GM18517 (cell line): ENCODE results near the gene CD247.

Source experiments
- ATAC-seq: cut with Tn5 transposase; IDR thresholded peaks from one replicate; pipeline ENCODE4 v1.9.1; 2021; ENCODE audit warnings: mild to moderate bottlenecking, moderate library complexity; ENCODE audit not compliant: unreplicated experiment

The CD247 gene

GRCh38 chr1:167440776-167441175 is 77.6 kb downstream of the CD247 start:
- no peak for ATAC-seq

DNA sequence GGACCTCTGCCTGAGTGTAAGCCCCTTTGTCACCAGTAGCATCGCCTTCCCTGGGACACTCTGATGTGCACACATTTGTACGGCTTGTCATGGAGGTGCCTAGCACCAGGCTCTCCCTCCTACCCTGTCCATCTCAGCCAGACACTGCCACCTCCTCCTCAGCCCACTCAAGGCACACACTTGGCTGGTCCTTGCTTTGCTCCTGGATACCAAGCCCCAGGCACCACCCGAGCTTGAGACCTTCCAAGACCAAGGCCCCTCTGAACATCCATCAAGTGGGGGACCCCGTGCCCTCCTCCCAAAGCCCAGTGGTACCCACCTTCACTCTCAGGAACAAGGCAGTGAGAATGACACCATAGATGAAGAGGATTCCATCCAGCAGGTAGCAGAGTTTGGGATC is 78.0 kb downstream of the CD247 start:
- no peak for ATAC-seq

DNA sequence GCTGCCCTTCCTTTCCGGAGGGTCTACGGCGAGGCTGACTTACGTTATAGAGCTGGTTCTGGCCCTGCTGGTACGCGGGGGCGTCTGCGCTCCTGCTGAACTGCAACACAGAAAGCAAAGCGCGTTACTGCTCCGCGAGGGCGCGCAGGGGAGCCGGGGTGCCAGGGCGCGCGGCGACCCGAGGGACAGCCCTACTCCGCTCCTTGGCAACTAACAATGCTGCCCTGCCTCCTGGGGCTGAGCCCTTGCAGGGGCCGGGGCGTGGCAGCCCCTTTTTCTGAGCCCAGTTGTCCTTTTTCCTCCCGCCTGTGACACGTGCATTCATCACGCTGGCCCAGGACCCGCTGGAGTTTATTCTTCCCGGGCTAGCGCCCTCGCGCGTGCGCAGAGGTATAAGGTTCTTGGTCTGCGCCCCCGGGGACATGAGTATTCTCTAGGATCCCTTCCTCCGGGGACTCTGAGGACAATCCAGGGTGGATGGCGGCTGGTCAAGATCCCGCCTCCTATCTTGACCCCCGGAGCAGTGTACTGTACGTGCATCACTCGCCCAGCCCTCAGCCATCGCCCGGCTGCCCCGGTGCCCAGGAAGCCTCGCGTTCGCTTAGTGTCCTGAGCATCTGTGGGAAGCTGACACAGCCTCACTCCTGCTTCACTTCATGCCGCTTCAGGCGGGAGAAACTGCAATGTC is 78.9 kb downstream of the CD247 start:
- no peak for ATAC-seq

GRCh38 chr1:167438171-167439138 is 79.9 kb downstream of the CD247 start:
- ATAC-seq = no peak

- no peak for ATAC-seq
These were observed 82.8 kb downstream of the CD247 start for GRCh38 chr1:167435484-167435883.

DNA sequence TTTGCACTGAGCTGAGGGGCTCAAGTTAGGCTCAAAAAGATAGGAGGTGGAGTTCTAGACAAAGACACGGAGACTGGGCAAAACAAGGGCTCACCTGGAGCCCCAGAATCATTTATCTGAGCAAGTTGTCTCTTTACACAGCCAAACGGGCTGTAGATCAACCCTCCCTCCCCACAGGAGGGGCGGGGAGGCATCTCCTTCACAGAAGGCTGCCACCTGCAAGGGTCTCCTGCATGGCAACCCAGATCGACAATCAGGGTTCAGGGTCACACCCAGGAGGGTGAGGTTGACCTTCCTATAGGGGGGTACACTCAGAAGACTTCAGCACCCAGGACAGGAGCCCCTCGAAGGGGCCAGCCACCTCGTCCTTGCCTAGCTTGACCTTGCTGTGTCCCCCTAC is 84.0 kb downstream of the CD247 start:
- ATAC-seq = no peak

DNA sequence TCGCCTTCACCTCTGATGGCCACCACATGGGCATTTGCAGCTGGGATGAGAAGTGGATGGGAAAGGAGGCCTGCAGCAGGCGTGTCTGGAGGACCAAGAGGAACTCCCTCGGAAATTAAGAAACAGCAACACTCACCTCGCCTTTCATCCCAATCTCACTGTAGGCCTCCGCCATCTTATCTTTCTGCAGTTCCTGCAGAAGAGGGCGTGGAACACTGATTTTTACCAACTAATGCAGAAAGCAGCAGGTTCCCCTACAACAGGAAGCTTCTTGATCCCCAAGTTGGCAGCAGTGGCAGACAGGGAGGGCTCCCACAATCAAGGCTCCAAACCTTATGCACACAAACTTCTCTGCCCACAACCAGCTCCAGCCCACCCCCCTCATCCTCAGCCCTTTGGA is 84.4 kb downstream of the CD247 start:
- no peak for ATAC-seq

DNA sequence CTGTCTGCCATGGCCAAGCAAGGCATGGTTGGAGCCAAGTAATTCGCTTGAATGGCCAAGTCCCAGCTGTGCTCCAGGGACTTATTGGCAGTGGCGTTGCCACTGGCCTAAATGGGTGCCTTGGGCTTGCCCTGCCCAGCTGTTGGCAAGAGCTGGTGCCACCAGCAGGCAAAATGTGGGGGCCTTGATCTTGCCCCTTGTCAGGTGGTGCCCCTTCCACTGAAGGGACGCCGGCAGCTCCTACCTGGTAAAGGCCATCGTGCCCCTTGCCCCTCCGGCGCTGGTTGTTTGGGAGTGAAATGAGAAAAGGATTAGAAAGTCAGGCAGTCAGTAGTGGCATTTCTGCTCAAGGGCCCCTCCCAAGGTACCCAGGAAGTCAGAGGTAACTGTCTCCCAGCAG is 85.5 kb downstream of the CD247 start:
- ATAC-seq = no peak

GRCh38 chr1:167431909-167432650 is 86.2 kb downstream of the CD247 start:
- no peak for ATAC-seq

GRCh38 chr1:167431261-167431908 is 86.9 kb downstream of the CD247 start:
- ATAC-seq = no peak

DNA sequence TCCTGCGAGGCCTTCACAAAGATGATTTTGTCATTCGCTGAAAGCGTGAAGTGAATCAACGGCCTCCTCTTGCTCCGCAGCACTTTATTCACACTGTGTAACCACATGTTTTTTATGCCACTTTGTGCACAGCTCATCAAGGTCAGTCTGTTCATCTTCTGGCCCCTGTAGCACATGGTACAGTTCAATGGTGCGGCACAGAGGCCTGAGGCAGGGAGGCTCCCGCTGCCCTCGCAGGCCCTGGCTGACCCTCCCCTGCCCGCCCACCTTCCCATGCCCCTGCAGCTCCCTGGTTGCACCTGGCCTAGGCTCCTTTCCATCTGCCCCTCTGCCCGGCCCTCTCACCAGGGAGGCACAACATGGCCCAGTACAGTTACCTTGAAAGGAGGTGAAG is 87.5 kb downstream of the CD247 start:
- ATAC-seq = no peak

- ATAC-seq = no peak
These were observed 88.0 kb downstream of the CD247 start for GRCh38 chr1:167430134-167430848.

GRCh38 chr1:167429612-167430011 is 88.7 kb downstream of the CD247 start:
- no peak for ATAC-seq

DNA sequence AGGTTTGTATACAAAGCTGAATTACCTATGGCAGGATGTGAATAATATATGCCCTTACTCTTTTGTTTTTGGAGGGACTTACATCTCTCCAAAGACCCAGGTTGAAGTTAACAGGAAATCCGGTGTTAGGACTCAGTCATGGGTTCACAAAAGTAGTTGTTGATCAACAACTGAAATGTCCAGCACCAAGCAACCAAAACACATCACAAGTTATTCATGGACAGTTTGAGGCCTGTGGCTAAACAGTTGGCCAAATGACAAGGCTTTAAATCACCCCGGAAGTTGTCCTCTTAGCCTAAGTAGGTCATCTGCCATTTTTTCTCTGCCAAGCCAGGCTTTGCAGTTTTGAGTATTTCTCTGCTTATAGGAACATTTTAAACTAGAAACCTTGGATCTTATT is 89.9 kb downstream of the CD247 start:
- no peak for ATAC-seq

GRCh38 chr1:167427848-167428247 is 90.5 kb downstream of the CD247 start:
- ATAC-seq = no peak

GRCh38 chr1:167426716-167427115 is 91.6 kb downstream of the CD247 start:
- no peak for ATAC-seq

GRCh38 chr1:167425482-167425881 is 92.8 kb downstream of the CD247 start:
- no peak for ATAC-seq

GRCh38 chr1:167423684-167424619 is 94.4 kb downstream of the CD247 start:
- no peak for ATAC-seq

DNA sequence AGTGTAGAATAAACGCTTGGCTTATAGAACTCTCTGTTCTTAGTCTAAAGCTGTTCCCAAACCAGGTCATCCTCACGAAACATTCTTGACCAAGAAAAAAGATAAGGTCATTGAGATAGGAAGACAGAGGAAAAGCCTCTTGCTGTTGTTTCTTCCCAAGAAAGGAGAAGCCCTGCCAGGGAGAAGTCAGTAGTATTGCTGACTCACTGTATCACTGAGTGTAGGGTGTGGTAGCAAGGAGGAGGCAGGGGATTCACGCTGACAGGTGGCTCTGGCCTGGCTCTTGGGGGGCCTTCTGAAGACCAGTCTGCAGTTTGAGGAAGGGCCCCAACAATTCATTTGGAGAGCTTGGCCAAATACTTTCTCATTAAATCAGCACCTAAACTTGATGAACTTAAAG is 97.8 kb downstream of the CD247 start:
- ATAC-seq = no peak
